Left lung (tissue), 10 donors: ENCODE measurements around the gene TRIP12. TPM values are rescaled to one million over a fixed set of nuclear protein-coding genes. Genes with fewer than 3 reads are reported as not detected.
"Not testable (repeated sequence)": the region's sequence is repeated elsewhere in the genome, so short reads cannot be mapped to it uniquely, and the experiment has no call there.

ENCODE experiments used
- ATAC-seq: fragments of 200-7000 bp; cut with Tn5 transposase; one replicate; pipeline ENCODE4 v1.9.1; 2020; ENCODE audit warnings: moderate library complexity
- DNase-seq, 4 donors: peaks; one replicate each; pipeline ENCODE4 v3.0.0-alpha.2; 2013 to 2020
- H3K27ac ChIP-seq, 2 donors: fragments of 200-600 bp; sonication (generic) in 1 of 2; one replicate each; pipeline versions ENCODE4 v1.5.0 to v1.8.0; 2020 to 2021
- H3K27me3 ChIP-seq, 2 donors: fragments of 200-600 bp; sonication (generic) in 1 of 2; one replicate each; pipeline versions ENCODE4 v1.5.0 to v1.8.0; 2020 to 2021
- H3K36me3 ChIP-seq, 2 donors: fragments of 200-600 bp; sonication (generic) in 1 of 2; one replicate each; pipeline versions ENCODE4 v1.5.0 to v1.8.0; 2020 to 2021
- H3K4me1 ChIP-seq, 2 donors: fragments of 200-600 bp; one replicate each; pipeline ENCODE4 v1.8.0; 2021
- H3K4me3 ChIP-seq, 2 donors: fragments of 200-600 bp; sonication (generic) in 1 of 2; one replicate each; pipeline versions ENCODE4 v1.5.0 to v1.8.0; 2020 to 2021; ENCODE audit warnings: mild to moderate bottlenecking in 1 of 2
- H3K9me3 ChIP-seq, 2 donors: fragments of 200-600 bp; sonication (generic) in 1 of 2; one replicate each; pipeline versions ENCODE4 v1.5.0 to v1.8.0; 2020 to 2021
- CTCF ChIP-seq, 2 donors: fragments of 200-600 bp; sonication (generic) in 1 of 2; IDR thresholded peaks; one replicate each; pipeline versions ENCODE4 v1.5.0 to v1.8.0; 2021; ENCODE audit warnings: antibody characterized with exemption in 2 of 2
- intact Hi-C, 2 donors: fragments of 100-400 bp; cut with DNase I; formaldehyde crosslinking; loops; one replicate each; pipeline versions ENCODE4 v1.11.2 to v1.14.2; 2022
- polyA plus RNA-seq, 6 donors: library from polyadenylated mRNA; unstranded; fragments of 120-200 nt; gene quantifications; one replicate each; pipeline ENCODE4 v1.2.1, GENCODE V29; 2013; ENCODE audit not compliant: insufficient read length in 6 of 6
- total RNA-seq, 2 donors: library from RNA; stranded (reverse); fragmentation: NEBNext Ultra II Directional; extraction: Animal tissue kit (Norgen Biotek cat#: 25700); gene quantifications; one replicate each; pipeline ENCODE4 v1.2.1, GENCODE V29; 2021
- donor health status: DM: no; HTN: yes; CAD: no.
- donor health status: DM: no; HTN: no; CAD: no.

The TRIP12 gene
- total and polyA plus RNA-seq, 8 donors: 166 to 234 (median 179) TPM

- intact Hi-C loops: no loop called here
- no peak overlapping the region for H3K4me3 ChIP-seq
- H3K36me3 ChIP-seq: no peaks in the 10 kb centered on the region
- H3K9me3 ChIP-seq: no peaks in the 10 kb centered on the region
- DNase-seq: no peak
- H3K27ac ChIP-seq: no peak overlapping the region
- H3K27me3 ChIP-seq: no peaks in the 10 kb centered on the region
- no peaks in the 10 kb centered on the region for H3K4me1 ChIP-seq
- TF ChIP-seq CTCF (IDR thresholded peaks at IDR 0.05): no peak
- ATAC-seq: no peak
Observed at GRCh38 chr2:229726643-229727042, 195.2 kb downstream of the TRIP12 start.

GRCh38 chr2:229725716-229726574, 195.9 kb downstream of the TRIP12 start:
- no peaks in the 10 kb centered on the region for H3K9me3 ChIP-seq
- H3K27ac ChIP-seq: no peak overlapping the region
- peaks cover 0 to 2% of the 10 kb centered on the region in 2 donors for H3K27me3 ChIP-seq
- intact Hi-C loops: no loop called here
- ATAC-seq: no peak
- DNase-seq: no peak
- no peak overlapping the region for H3K4me3 ChIP-seq
- no peak for TF ChIP-seq CTCF (IDR thresholded peaks at IDR 0.05)
- H3K36me3 ChIP-seq: no peaks in the 10 kb centered on the region
- H3K4me1 ChIP-seq: no peaks in the 10 kb centered on the region

- DNase-seq, H3K36me3 ChIP-seq, ATAC-seq, intact Hi-C loops, H3K27ac ChIP-seq, H3K4me3 ChIP-seq, H3K4me1 ChIP-seq, H3K9me3 ChIP-seq: not testable (repeated sequence)
- peaks cover 0 to 29% of the 10 kb centered on the region in 2 donors for H3K27me3 ChIP-seq
Observed at GRCh38 chr2:229723192-229723591, 198.6 kb downstream of the TRIP12 start.

- intact Hi-C loops: no loop called here
- TF ChIP-seq CTCF (IDR thresholded peaks at IDR 0.05): no peak
- Histone ChIP-seq H3K4me3 (no peak overlapping the region), H3K9me3 (no peaks in the 10 kb centered on the region), H3K4me1 (peaks cover 1% of the 10 kb centered on the region in 2 donors), H3K27ac (no peak overlapping the region), H3K27me3 (peaks cover 19 to 60% of the 10 kb centered on the region in 2 donors), H3K36me3 (no peaks in the 10 kb centered on the region)
- no peak for ATAC-seq
- DNase-seq: no peak
Observed at GRCh38 chr2:229719926-229720647, 201.7 kb downstream of the TRIP12 start.

GRCh38 chr2:229718057-229718456, 203.8 kb downstream of the TRIP12 start:
- peaks cover 13 to 18% of the 10 kb centered on the region in 2 donors for H3K4me1 ChIP-seq
- intact Hi-C loops: no loop called here
- H3K36me3 ChIP-seq: no peaks in the 10 kb centered on the region
- no peak for ATAC-seq
- H3K4me3 ChIP-seq: no peak overlapping the region
- H3K27me3 ChIP-seq: peaks cover 37 to 81% of the 10 kb centered on the region in 2 donors
- no peaks in the 10 kb centered on the region for H3K9me3 ChIP-seq
- TF ChIP-seq CTCF (IDR thresholded peaks at IDR 0.05): no peak
- no peak overlapping the region for H3K27ac ChIP-seq
- DNase-seq: no peak
